SH-SY5Y (cell line): ENCODE measurements around the gene SLC19A1.

ENCODE experiments used
- GATA2 ChIP-seq: IDR thresholded peaks from 2 replicates; pipeline ENCODE4 v1.6.1; 2011; ENCODE audit warnings: mild to moderate bottlenecking, low read depth, low read length
- GATA3 ChIP-seq: IDR thresholded peaks from 2 replicates; pipeline ENCODE4 v1.6.1; 2011; ENCODE audit warnings: low read depth, mild to moderate bottlenecking, low read length, moderate library complexity

DNA sequence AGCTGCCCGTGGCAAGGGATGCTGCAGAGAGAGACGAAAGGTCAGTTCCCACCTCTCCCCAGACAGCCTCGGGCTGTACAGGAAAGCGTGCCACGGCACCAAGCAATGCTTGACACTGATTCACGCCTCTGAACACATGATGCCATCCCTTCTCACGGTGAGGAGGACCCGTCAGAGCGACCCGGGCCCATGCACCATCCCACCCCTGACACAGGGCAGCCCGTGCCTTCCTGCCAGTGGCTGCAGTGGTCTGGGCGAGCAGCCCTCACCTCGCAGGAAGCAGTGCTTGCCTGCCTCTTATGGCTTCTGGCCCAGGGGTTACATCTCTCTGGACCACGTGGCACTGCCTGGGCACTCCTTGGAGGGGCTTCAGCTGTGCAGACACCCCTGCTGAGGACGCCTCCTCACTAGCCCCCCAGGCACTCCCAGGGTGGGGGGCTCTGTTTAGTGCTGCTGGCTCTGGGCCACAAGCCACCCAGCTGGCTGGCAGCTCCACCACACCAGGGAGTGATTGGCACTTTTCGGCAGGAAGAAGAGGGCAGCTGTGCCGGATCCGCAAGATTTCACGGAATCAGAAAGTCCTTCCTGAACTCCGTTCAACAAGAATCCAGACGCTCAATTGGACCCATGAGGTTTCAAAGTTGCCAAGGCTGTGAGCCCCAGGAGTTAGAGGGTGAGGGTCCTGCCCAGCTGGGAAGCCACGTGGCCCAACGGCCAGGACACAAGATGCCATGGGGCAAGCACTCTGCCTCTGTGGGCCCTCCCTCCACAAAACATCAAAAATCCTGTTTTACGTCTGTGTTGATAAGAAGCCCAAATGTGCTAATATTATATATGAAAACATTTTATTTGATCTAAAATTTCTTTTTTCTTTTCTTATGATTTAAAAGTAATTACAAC, 34.8 kb upstream of the SLC19A1 start:
- TF ChIP-seq GATA2, result no peak
- no peak for TF ChIP-seq GATA3
